Bronchial epithelial cell (primary cell): Measurements from ENCODE around the gene MICU1. TPM values are rescaled to one million over a fixed set of nuclear protein-coding genes. Genes with fewer than 3 reads are reported as not detected.

Experiments
- DNase-seq: peaks from one replicate; pipeline ENCODE4 v3.0.0-alpha.2; 2010; ENCODE audit warnings: low read depth
- FAIRE-seq: peaks from 2 replicates; lab custom pipeline; 2011; peaks lifted over from hg19 to GRCh38; lab: Jason Lieb, UNC
- H3K27me3 ChIP-seq: 2 replicates; pipeline ENCODE4 v1.5.1; 2011; ENCODE audit warnings: low read length; ENCODE audit not compliant: control insufficient read depth, insufficient read depth
- H3K36me3 ChIP-seq: 2 replicates; pipeline ENCODE4 v1.5.1; 2011; ENCODE audit warnings: low read length; ENCODE audit not compliant: control insufficient read depth, insufficient read depth
- H3K4me3 ChIP-seq: 2 replicates; pipeline ENCODE4 v1.5.1; 2011; ENCODE audit warnings: mild to moderate bottlenecking, low read depth, low read length, control low read depth
- total RNA-seq: library from RNA; depleted of rRNA; stranded (reverse); fragments of >200 nt; gene quantifications from 2 replicates; pipeline ENCODE4 v1.2.1, GENCODE V29; 2014
- TF ChIP-seq, protein P1 (sequence below): IDR thresholded peaks from 2 replicates; pipeline ENCODE4 v1.5.1; 2011; ENCODE audit warnings: mild to moderate bottlenecking, moderate library complexity, low read length, control low read depth, inconsistent platforms; ENCODE audit not compliant: insufficient read depth, severe bottlenecking

Gene MICU1
- total RNA-seq, 1 donor from 2014 or later, result 20.8 TPM

DNA sequence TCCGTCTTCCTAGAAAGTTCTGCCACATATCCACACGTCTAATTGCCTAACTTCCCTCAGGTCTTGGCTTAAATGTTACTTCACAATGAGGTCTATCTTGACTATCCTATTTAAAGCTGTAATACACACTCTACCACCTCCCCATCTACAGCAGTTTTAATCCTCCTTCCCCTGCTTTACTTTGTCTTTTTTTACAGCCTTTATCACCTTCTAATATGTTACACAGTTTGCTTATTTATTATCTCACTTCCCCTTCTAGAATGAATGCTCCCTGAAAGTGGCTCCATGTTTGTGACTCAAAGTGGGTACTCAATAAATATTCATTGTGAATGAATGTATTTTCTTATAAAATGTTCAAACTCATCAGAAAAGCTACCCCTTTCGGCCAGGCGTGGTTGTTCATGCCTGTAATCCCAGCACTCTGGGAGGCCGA lies 13.6 kb upstream of the MICU1 start:
- no peak for FAIRE-seq
- no peak for DNase-seq
- H3K27me3 ChIP-seq, result no peaks in the 10 kb centered on the region

GRCh38 chr10:72638586-72639440 lies 12.9 kb upstream of the MICU1 start:
- no peak for FAIRE-seq
- TF ChIP-seq, protein P1, sequence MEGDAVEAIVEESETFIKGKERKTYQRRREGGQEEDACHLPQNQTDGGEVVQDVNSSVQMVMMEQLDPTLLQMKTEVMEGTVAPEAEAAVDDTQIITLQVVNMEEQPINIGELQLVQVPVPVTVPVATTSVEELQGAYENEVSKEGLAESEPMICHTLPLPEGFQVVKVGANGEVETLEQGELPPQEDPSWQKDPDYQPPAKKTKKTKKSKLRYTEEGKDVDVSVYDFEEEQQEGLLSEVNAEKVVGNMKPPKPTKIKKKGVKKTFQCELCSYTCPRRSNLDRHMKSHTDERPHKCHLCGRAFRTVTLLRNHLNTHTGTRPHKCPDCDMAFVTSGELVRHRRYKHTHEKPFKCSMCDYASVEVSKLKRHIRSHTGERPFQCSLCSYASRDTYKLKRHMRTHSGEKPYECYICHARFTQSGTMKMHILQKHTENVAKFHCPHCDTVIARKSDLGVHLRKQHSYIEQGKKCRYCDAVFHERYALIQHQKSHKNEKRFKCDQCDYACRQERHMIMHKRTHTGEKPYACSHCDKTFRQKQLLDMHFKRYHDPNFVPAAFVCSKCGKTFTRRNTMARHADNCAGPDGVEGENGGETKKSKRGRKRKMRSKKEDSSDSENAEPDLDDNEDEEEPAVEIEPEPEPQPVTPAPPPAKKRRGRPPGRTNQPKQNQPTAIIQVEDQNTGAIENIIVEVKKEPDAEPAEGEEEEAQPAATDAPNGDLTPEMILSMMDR, result no peak
- no peak for DNase-seq

More for the DNA sequence above, 13.6 kb upstream of the MICU1 start:
- TF ChIP-seq, protein P1, result no peak
- Histone ChIP-seq H3K36me3 (no peaks in the 10 kb centered on the region), H3K4me3 (no peak overlapping the region)

GRCh38 chr10:72637398-72637857 lies 11.5 kb upstream of the MICU1 start:
- peak; percentile 35 for DNase-seq
- no peak overlapping the region for H3K4me3 ChIP-seq
- H3K27me3 ChIP-seq, result no peaks in the 10 kb centered on the region
- no peak for FAIRE-seq
- TF ChIP-seq, protein P1, result no peak
- no peaks in the 10 kb centered on the region for H3K36me3 ChIP-seq

More at GRCh38 chr10:72638586-72639440, 12.9 kb upstream of the MICU1 start:
- Histone ChIP-seq H3K27me3 (no peaks in the 10 kb centered on the region), H3K4me3 (no peak overlapping the region), H3K36me3 (no peaks in the 10 kb centered on the region)

DNA sequence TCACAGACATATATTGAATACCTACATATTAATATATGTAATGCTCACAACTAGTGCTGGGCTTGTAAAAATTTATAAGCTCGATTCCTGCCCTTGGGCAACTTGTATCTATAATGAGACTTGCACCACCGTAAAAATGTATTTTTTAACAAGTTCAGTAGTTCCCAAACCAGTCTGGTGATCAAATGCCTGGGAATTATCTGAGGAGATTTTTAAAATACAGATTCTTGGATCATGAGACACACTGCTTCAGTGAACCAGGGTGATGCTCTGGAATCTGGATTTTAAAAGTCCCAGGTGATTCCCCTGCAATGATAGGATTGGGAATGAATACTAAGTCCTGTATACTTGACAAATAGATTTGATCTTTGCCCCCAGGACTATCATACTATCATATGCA lies 4.3 kb upstream of the MICU1 start:
- Histone ChIP-seq H3K4me3 (no peak overlapping the region), H3K27me3 (no peaks in the 10 kb centered on the region), H3K36me3 (no peaks in the 10 kb centered on the region)
- FAIRE-seq (no peak), DNase-seq (no peak)
- TF ChIP-seq, protein P1, result no peak

DNA sequence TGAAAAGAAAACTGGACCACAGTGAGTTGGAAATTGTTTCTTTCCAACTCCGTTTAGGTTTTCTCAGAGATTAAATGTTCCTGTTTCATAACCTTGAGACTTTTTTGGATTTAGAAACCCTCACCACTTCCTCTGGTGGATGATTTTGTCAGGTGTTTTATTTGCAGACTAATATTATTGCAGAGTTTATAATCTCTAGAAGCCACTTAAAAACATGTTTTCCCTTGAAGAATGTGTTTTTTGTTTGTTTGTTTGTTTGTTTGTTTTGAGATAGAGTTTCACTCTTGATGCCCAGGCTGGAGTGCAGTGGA lies 520 bp upstream of the MICU1 start:
- FAIRE-seq (no peak), DNase-seq (no peak)
- Histone ChIP-seq H3K36me3 (no peaks in the 10 kb centered on the region), H3K27me3 (no peaks in the 10 kb centered on the region), H3K4me3 (peak overlapping the region; percentile 98)
- TF ChIP-seq, protein P1, result no peak
